ENCODE measurements around the gene MYBPC3.

The MYBPC3 gene

GRCh38 chr11:47377571-47378009, 25.1 kb upstream of the MYBPC3 start:
- H3K27me3 ChIP-seq (ENCODE audit: control insufficient read depth in 3 of 3, insufficient read depth in 3 of 3, low read depth in 1 of 3, low read length in 3 of 3): no peaks in the 10 kb centered on the region
- no peak overlapping the region for H3K4me3 ChIP-seq (ENCODE audit: low read length in 2 of 2)
- no peak overlapping the region for H4K8ac ChIP-seq (ENCODE audit: low read depth, low read length)
- H2BK120ac ChIP-seq (ENCODE audit: low read depth, low read length): no peak overlapping the region
- WGBS, 2 donors (ENCODE audit: extremely low coverage in 2 of 2, insufficient read length in 2 of 2, insufficient replicate concordance in 1 of 2): no CpG with 5 or more reads among the region's 5 CpGs
- H3K4ac ChIP-seq (ENCODE audit: low read length): no peak overlapping the region
- H2BK12ac ChIP-seq (ENCODE audit: low read length): no peak overlapping the region
- H2AFZ ChIP-seq (ENCODE audit: low read length): peak overlapping the region; percentile 87
- H3K14ac ChIP-seq (ENCODE audit: low read length): no peak overlapping the region
- no peaks in the 10 kb centered on the region for H3K9me3 ChIP-seq (replicated peaks in 1 of 2; ENCODE audit: control insufficient read depth in 2 of 2, insufficient read depth in 1 of 2, low read depth in 1 of 2, low read length in 2 of 2)
- H3K4me2 ChIP-seq (ENCODE audit: insufficient read depth, low read length, poor library complexity, severe bottlenecking): no peak overlapping the region
- peak overlapping the region; percentile 52 for H2BK15ac ChIP-seq (ENCODE audit: low read length)
- no peaks in the 10 kb centered on the region for H3K36me3 ChIP-seq (replicated peaks in 1 of 2; ENCODE audit: control insufficient read depth in 2 of 2, insufficient read depth in 2 of 2, low read length in 2 of 2)
- DNase-seq (ENCODE audit: low spot score): no peak
- H2BK5ac ChIP-seq (ENCODE audit: low read length): no peak overlapping the region
- H3K9ac ChIP-seq (ENCODE audit: low read depth, low read length, poor library complexity): no peak overlapping the region
- no peak overlapping the region for H3K23ac ChIP-seq (ENCODE audit: low read depth, low read length, poor library complexity)
- peak overlapping the region; percentile 36 for H3K18ac ChIP-seq (ENCODE audit: low read length)
- H4K91ac ChIP-seq (ENCODE audit: low read depth, low read length, poor library complexity): no peak overlapping the region
- peaks cover 0 to 4% of the 10 kb centered on the region in 2 donors for H3K4me1 ChIP-seq (ENCODE audit: control insufficient read depth in 2 of 2, insufficient read depth in 1 of 2, low read depth in 1 of 2, low read length in 2 of 2)
- no peaks in the 10 kb centered on the region for H3K79me1 ChIP-seq (ENCODE audit: low read depth, low read length)
- H3K27ac ChIP-seq (replicated peaks; ENCODE audit: low read length): no peak overlapping the region
- peak overlapping the region; percentile 54 for H2AK5ac ChIP-seq (ENCODE audit: low read depth, low read length)

- no peaks in the 10 kb centered on the region for H3K79me1 ChIP-seq (ENCODE audit: low read depth, low read length)
- H3K9ac ChIP-seq (ENCODE audit: low read depth, low read length, poor library complexity): no peak overlapping the region
- no peak for DNase-seq (ENCODE audit: low spot score)
- no peak overlapping the region for H4K8ac ChIP-seq (ENCODE audit: low read depth, low read length)
- no peak overlapping the region for H2BK120ac ChIP-seq (ENCODE audit: low read depth, low read length)
- H3K14ac ChIP-seq (ENCODE audit: low read length): no peak overlapping the region
- H2AK5ac ChIP-seq (ENCODE audit: low read depth, low read length): peak overlapping the region; percentile 85
- H2BK5ac ChIP-seq (ENCODE audit: low read length): peak overlapping the region; percentile 31
- no peaks in the 10 kb centered on the region for H3K27me3 ChIP-seq (ENCODE audit: control insufficient read depth in 3 of 3, insufficient read depth in 3 of 3, low read depth in 1 of 3, low read length in 3 of 3)
- peak overlapping the region; percentile 7 for H4K91ac ChIP-seq (ENCODE audit: low read depth, low read length, poor library complexity)
- peak overlapping the region; percentile 44 for H3K23ac ChIP-seq (ENCODE audit: low read depth, low read length, poor library complexity)
- peak overlapping the region; percentile 66 for H2AFZ ChIP-seq (ENCODE audit: low read length)
- H3K9me3 ChIP-seq (replicated peaks in 1 of 2; ENCODE audit: control insufficient read depth in 2 of 2, insufficient read depth in 1 of 2, low read depth in 1 of 2, low read length in 2 of 2): no peaks in the 10 kb centered on the region
- H3K4me3 ChIP-seq (ENCODE audit: low read length in 2 of 2): no peak overlapping the region
- no peaks in the 10 kb centered on the region for H3K36me3 ChIP-seq (replicated peaks in 1 of 2; ENCODE audit: control insufficient read depth in 2 of 2, insufficient read depth in 2 of 2, low read length in 2 of 2)
- no peak overlapping the region for H3K27ac ChIP-seq (replicated peaks; ENCODE audit: low read length)
- no CpG with 5 or more reads among the region's 14 CpGs for WGBS, 2 donors (ENCODE audit: extremely low coverage in 2 of 2, insufficient read length in 2 of 2, insufficient replicate concordance in 1 of 2)
- H3K18ac ChIP-seq (ENCODE audit: low read length): peak overlapping the region; percentile 65
- no peak overlapping the region for H2BK12ac ChIP-seq (ENCODE audit: low read length)
- H3K4me1 ChIP-seq (ENCODE audit: control insufficient read depth in 2 of 2, insufficient read depth in 1 of 2, low read depth in 1 of 2, low read length in 2 of 2): peaks cover 0 to 4% of the 10 kb centered on the region in 2 donors
- peak overlapping the region; percentile 84 for H2BK15ac ChIP-seq (ENCODE audit: low read length)
- no peak overlapping the region for H3K4ac ChIP-seq (ENCODE audit: low read length)
- no peak overlapping the region for H3K4me2 ChIP-seq (ENCODE audit: insufficient read depth, low read length, poor library complexity, severe bottlenecking)
Measured at GRCh38 chr11:47376525-47377371, 24.2 kb upstream of the MYBPC3 start.

DNA sequence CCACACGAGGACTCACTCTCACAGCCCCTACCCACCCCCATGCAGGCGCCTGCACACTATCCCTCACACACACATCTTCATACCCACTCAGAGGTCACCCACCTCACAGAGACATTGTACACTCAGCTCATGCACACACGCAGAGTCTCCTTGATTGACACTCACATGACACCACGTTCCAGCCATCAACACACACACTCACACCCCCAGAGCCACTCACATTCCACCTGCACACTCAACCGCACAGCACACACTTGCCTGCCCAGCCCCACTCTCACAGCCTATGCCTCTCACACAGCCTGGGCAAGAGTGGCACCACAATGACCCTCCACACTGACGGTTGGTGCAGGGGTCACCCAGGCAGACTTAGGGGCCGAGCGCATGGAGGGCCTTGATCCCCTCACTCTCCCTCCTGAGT, 23.6 kb upstream of the MYBPC3 start:
- Histone ChIP-seq H3K36me3 (replicated peaks in 1 of 2; ENCODE audit: control insufficient read depth in 2 of 2, insufficient read depth in 2 of 2, low read length in 2 of 2) (no peaks in the 10 kb centered on the region), H3K4ac (ENCODE audit: low read length) (no peak overlapping the region), H4K8ac (ENCODE audit: low read depth, low read length) (peak overlapping the region; percentile 86), H3K4me1 (ENCODE audit: control insufficient read depth in 2 of 2, insufficient read depth in 1 of 2, low read depth in 1 of 2, low read length in 2 of 2) (peaks cover 0 to 4% of the 10 kb centered on the region in 2 donors), H2BK5ac (ENCODE audit: low read length) (peak overlapping the region; percentile 31), H3K79me1 (ENCODE audit: low read depth, low read length) (no peaks in the 10 kb centered on the region), H2AFZ (ENCODE audit: low read length) (peak overlapping the region; percentile 66), H3K18ac (ENCODE audit: low read length) (peak overlapping the region; percentile 59), H3K23ac (ENCODE audit: low read depth, low read length, poor library complexity) (peak overlapping the region; percentile 44), H2BK12ac (ENCODE audit: low read length) (no peak overlapping the region), H3K4me3 (ENCODE audit: low read length in 2 of 2) (peak overlapping the region in 1 of 2 donors; percentile 2), H2BK120ac (ENCODE audit: low read depth, low read length) (no peak overlapping the region), H3K14ac (ENCODE audit: low read length) (no peak overlapping the region), H3K4me2 (ENCODE audit: insufficient read depth, low read length, poor library complexity, severe bottlenecking) (no peak overlapping the region), H2AK5ac (ENCODE audit: low read depth, low read length) (peak overlapping the region; percentile 32), H3K9ac (ENCODE audit: low read depth, low read length, poor library complexity) (no peak overlapping the region), H3K9me3 (replicated peaks in 1 of 2; ENCODE audit: control insufficient read depth in 2 of 2, insufficient read depth in 1 of 2, low read depth in 1 of 2, low read length in 2 of 2) (no peaks in the 10 kb centered on the region), H2BK15ac (ENCODE audit: low read length) (peak overlapping the region; percentile 45), H3K27ac (replicated peaks; ENCODE audit: low read length) (no peak overlapping the region), H4K91ac (ENCODE audit: low read depth, low read length, poor library complexity) (no peak overlapping the region), H3K27me3 (ENCODE audit: control insufficient read depth in 3 of 3, insufficient read depth in 3 of 3, low read depth in 1 of 3, low read length in 3 of 3) (no peaks in the 10 kb centered on the region)
- DNase-seq (ENCODE audit: low spot score): no peak
- no CpG with 5 or more reads among the region's 8 CpGs for WGBS, 2 donors (ENCODE audit: extremely low coverage in 2 of 2, insufficient read length in 2 of 2, insufficient replicate concordance in 1 of 2)

DNA sequence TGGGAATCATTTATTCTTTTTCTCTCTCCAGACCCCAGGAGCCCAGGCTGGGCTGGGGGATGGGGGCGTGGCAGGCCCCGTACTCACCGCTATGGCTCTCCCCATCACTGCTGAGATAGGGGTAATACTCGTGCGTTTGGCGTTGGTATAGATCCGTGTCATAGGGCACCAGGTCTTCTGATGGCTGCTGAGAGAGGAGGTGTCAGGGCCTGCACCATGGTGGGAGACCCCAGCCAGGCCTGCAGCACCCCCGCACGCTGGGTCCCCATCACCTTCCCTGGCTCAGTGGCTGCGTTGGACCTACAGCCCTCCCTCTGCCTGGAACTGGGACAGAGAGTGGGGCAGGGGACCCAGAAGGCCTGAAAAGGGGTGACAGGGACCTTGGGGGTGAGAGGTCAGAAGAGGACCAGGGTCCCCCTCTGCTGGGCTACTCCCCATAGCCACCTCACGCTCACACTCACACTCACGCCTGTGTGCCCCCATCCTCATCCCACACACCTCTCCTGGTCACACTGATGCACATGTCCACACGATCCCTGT, 23.1 kb upstream of the MYBPC3 start:
- peak overlapping the region; percentile 32 for H3K18ac ChIP-seq (ENCODE audit: low read length)
- H3K4me2 ChIP-seq (ENCODE audit: insufficient read depth, low read length, poor library complexity, severe bottlenecking): no peak overlapping the region
- H4K8ac ChIP-seq (ENCODE audit: low read depth, low read length): no peak overlapping the region
- H2AFZ ChIP-seq (ENCODE audit: low read length): no peak overlapping the region
- H3K4ac ChIP-seq (ENCODE audit: low read length): no peak overlapping the region
- peak overlapping the region; percentile 48 for H3K23ac ChIP-seq (ENCODE audit: low read depth, low read length, poor library complexity)
- no peak overlapping the region for H3K14ac ChIP-seq (ENCODE audit: low read length)
- H3K4me1 ChIP-seq (ENCODE audit: control insufficient read depth in 2 of 2, insufficient read depth in 1 of 2, low read depth in 1 of 2, low read length in 2 of 2): peaks cover 0 to 4% of the 10 kb centered on the region in 2 donors
- no peak overlapping the region for H3K9ac ChIP-seq (ENCODE audit: low read depth, low read length, poor library complexity)
- WGBS, 2 donors (ENCODE audit: extremely low coverage in 2 of 2, insufficient read length in 2 of 2, insufficient replicate concordance in 1 of 2): no CpG with 5 or more reads among the region's 13 CpGs
- H2AK5ac ChIP-seq (ENCODE audit: low read depth, low read length): no peak overlapping the region
- H3K4me3 ChIP-seq (ENCODE audit: low read length in 2 of 2): no peak overlapping the region
- no peak overlapping the region for H2BK12ac ChIP-seq (ENCODE audit: low read length)
- no peaks in the 10 kb centered on the region for H3K79me1 ChIP-seq (ENCODE audit: low read depth, low read length)
- DNase-seq (ENCODE audit: low spot score): no peak
- no peak overlapping the region for H2BK120ac ChIP-seq (ENCODE audit: low read depth, low read length)
- H3K9me3 ChIP-seq (replicated peaks in 1 of 2; ENCODE audit: control insufficient read depth in 2 of 2, insufficient read depth in 1 of 2, low read depth in 1 of 2, low read length in 2 of 2): no peaks in the 10 kb centered on the region
- H3K27ac ChIP-seq (replicated peaks; ENCODE audit: low read length): no peak overlapping the region
- no peaks in the 10 kb centered on the region for H3K36me3 ChIP-seq (replicated peaks in 1 of 2; ENCODE audit: control insufficient read depth in 2 of 2, insufficient read depth in 2 of 2, low read length in 2 of 2)
- no peak overlapping the region for H2BK5ac ChIP-seq (ENCODE audit: low read length)
- H3K27me3 ChIP-seq (ENCODE audit: control insufficient read depth in 3 of 3, insufficient read depth in 3 of 3, low read depth in 1 of 3, low read length in 3 of 3): no peaks in the 10 kb centered on the region
- peak overlapping the region; percentile 45 for H2BK15ac ChIP-seq (ENCODE audit: low read length)
- no peak overlapping the region for H4K91ac ChIP-seq (ENCODE audit: low read depth, low read length, poor library complexity)

All from neuronal stem cell (in vitro differentiated cells).